Islet precursor cell (in vitro differentiated cells): ENCODE results near the gene RAB10.
"Not testable (repeated sequence)": the region's sequence is repeated elsewhere in the genome, so short reads cannot be mapped to it uniquely, and the experiment has no call there.

Experiments
- DNase-seq: peaks from one replicate; pipeline ENCODE4 v3.0.0-alpha.2; 2018

Gene RAB10

GRCh38 chr2:26100384-26100783 lies 66.5 kb downstream of the RAB10 start:
- no peak for DNase-seq

GRCh38 chr2:26103752-26104151 lies 69.9 kb downstream of the RAB10 start:
- DNase-seq, result no peak

- DNase-seq, result not testable (repeated sequence)
These were observed 74.8 kb downstream of the RAB10 start for GRCh38 chr2:26108701-26109100.

- no peak for DNase-seq
These were observed 78.3 kb downstream of the RAB10 start for GRCh38 chr2:26112201-26112600.

- DNase-seq, result no peak
These were observed 80.3 kb downstream of the RAB10 start for GRCh38 chr2:26114151-26114550.

- no peak for DNase-seq
These were observed 84.8 kb downstream of the RAB10 start for GRCh38 chr2:26118682-26119081.

- no peak for DNase-seq
These were observed 85.6 kb downstream of the RAB10 start for GRCh38 chr2:26119521-26119920.

- no peak for DNase-seq
These were observed 88.7 kb downstream of the RAB10 start for GRCh38 chr2:26122630-26123029.

- no peak for DNase-seq
These were observed 89.5 kb downstream of the RAB10 start for GRCh38 chr2:26123426-26123825.

GRCh38 chr2:26126074-26126473 lies 92.2 kb downstream of the RAB10 start:
- no peak for DNase-seq

GRCh38 chr2:26128176-26128575 lies 94.3 kb downstream of the RAB10 start:
- no peak for DNase-seq

- no peak for DNase-seq
These were observed 96.9 kb downstream of the RAB10 start for GRCh38 chr2:26130763-26131162.

GRCh38 chr2:26136451-26136850 lies 102.6 kb downstream of the RAB10 start:
- no peak for DNase-seq

GRCh38 chr2:26139269-26140183 lies 105.6 kb downstream of the RAB10 start:
- DNase-seq, result no peak

GRCh38 chr2:26141145-26141769 lies 107.4 kb downstream of the RAB10 start:
- no peak for DNase-seq

GRCh38 chr2:26144031-26144430 lies 110.1 kb downstream of the RAB10 start:
- DNase-seq, result no peak

- peak; percentile 76 for DNase-seq
These were observed 111.2 kb downstream of the RAB10 start for GRCh38 chr2:26144953-26145680.

GRCh38 chr2:26148501-26148900 lies 114.6 kb downstream of the RAB10 start:
- DNase-seq, result no peak

GRCh38 chr2:26150243-26150642 lies 116.4 kb downstream of the RAB10 start:
- DNase-seq, result no peak

GRCh38 chr2:26157580-26157979 lies 123.7 kb downstream of the RAB10 start:
- DNase-seq, result no peak

- peak; percentile 38 for DNase-seq
These were observed 128.0 kb downstream of the RAB10 start for GRCh38 chr2:26161926-26162325.

GRCh38 chr2:26162963-26163362 lies 129.1 kb downstream of the RAB10 start:
- no peak for DNase-seq

GRCh38 chr2:26164231-26164630 lies 130.3 kb downstream of the RAB10 start:
- DNase-seq, result no peak
